ENCODE results near the gene EIF4E1B.

- TF ChIP-seq CTCF (IDR thresholded peaks at IDR 0.05), result no peak
- TF ChIP-seq POLR2A (IDR thresholded peaks at IDR 0.05), result no peak
- no peak for TF ChIP-seq POLR2AphosphoS5 (IDR thresholded peaks at IDR 0.05)
Observed at GRCh38 chr5:176653401-176654385, 23.2 kb downstream of the EIF4E1B start.
